Stomach (tissue), 9 donors: ENCODE results near the gene FRYL. TPM values are rescaled to one million over a fixed set of nuclear protein-coding genes. Genes with fewer than 3 reads are reported as not detected.

ENCODE experiments used
- DNase-seq, 2 donors: peaks; one replicate each; pipeline versions ENCODE4 v3.0.0 to v3.0.0-alpha.2; 2013 to 2019
- H3K27ac ChIP-seq, 5 donors: fragments of 200-600 bp in 4 of 5; sonication (generic) in 4 of 5; one replicate each; pipeline ENCODE4 v1.5.1; 2013 to 2019; ENCODE audit warnings: mild to moderate bottlenecking in 1 of 5, moderate library complexity in 1 of 5
- H3K27me3 ChIP-seq, 3 donors: fragments of 200-600 bp; sonication (generic); one replicate each; pipeline ENCODE4 v1.5.1; 2017 to 2019; ENCODE audit warnings: mixed run types in 1 of 3
- H3K36me3 ChIP-seq, 4 donors: fragments of 200-600 bp; sonication (generic); 1 replicate in 3 of 4; 2 replicates in 1 of 4; pipeline ENCODE4 v1.5.1; 2016 to 2019
- H3K4me1 ChIP-seq, 4 donors: fragments of 200-600 bp; sonication (generic); one replicate each; pipeline ENCODE4 v1.5.1; 2016 to 2019
- H3K4me3 ChIP-seq, 4 donors: fragments of 200-600 bp; sonication (generic) in 3 of 4; one replicate each; pipeline ENCODE4 v1.5.1; 2016 to 2019; ENCODE audit warnings: mild to moderate bottlenecking in 1 of 4
- H3K9me3 ChIP-seq, 4 donors: fragments of 200-600 bp; sonication (generic); one replicate each; pipeline ENCODE4 v1.5.1; 2016 to 2019
- EP300 ChIP-seq: sonication (generic); formaldehyde crosslinking; IDR thresholded peaks from one replicate; pipeline ENCODE4 v1.6.1; 2017; ENCODE audit warnings: antibody characterized with exemption
- POLR2A ChIP-seq, 4 donors: fragments of 450-650 bp; IDR thresholded peaks; one replicate each; pipeline ENCODE4 v1.6.1; 2016; ENCODE audit warnings: antibody characterized with exemption in 4 of 4, control low read depth in 2 of 4, mild to moderate bottlenecking in 1 of 4, moderate library complexity in 1 of 4
- POLR2AphosphoS5 ChIP-seq, 3 donors: sonication (generic); formaldehyde crosslinking; IDR thresholded peaks; one replicate each; pipeline ENCODE4 v1.6.1; 2016; ENCODE audit warnings: antibody characterized with exemption in 3 of 3
- WGBS, 5 donors: extraction: QIAGEN DNeasy Blood & Tissue Kit in 3 of 5; methylation state at CpG; one replicate each; pipeline versions ENCODE4 v1.1.5 to v1.1.7; 2013 to 2018; 5-methylcytosine and 5-hydroxymethylcytosine counted together
- intact Hi-C: fragments of 100-400 bp; cut with DNase I; formaldehyde crosslinking; loops from one replicate; pipeline ENCODE4 v1.15.1; 2023; ENCODE audit warnings: low total_unique reads
- polyA plus RNA-seq, 3 donors: library from polyadenylated mRNA; stranded (reverse); fragments of 200-250 nt; gene quantifications; one replicate each; pipeline ENCODE4 v1.2.3, GENCODE V29; 2013
- total RNA-seq, 5 donors: library from RNA; depleted of rRNA; stranded (reverse); fragments of >200 nt; gene quantifications; one replicate each; pipeline versions ENCODE4 v1.1.0 to v1.2.3, GENCODE V29; 2014 to 2016
- TF ChIP-seq, protein P1 (sequence below), 7 experiments: fragments of 450-650 bp in 4 of 7; fragments of 200-600 bp in 3 of 7; sonication (generic) in 3 of 7; IDR thresholded peaks; one replicate each; pipeline ENCODE4 v1.5.1; 2016 to 2019; ENCODE audit warnings: antibody characterized with exemption in 7 of 7, control low read depth in 2 of 7, mild to moderate bottlenecking in 1 of 7
- donor health status: healthy with polysubstance abuse.
- donor health status: Bipolar disorder and iron deficiency.
- donor health status: healthy.

FRYL gene
- total and polyA plus RNA-seq, 8 donors, result 6.4 to 697 (median 67.0) TPM

DNA sequence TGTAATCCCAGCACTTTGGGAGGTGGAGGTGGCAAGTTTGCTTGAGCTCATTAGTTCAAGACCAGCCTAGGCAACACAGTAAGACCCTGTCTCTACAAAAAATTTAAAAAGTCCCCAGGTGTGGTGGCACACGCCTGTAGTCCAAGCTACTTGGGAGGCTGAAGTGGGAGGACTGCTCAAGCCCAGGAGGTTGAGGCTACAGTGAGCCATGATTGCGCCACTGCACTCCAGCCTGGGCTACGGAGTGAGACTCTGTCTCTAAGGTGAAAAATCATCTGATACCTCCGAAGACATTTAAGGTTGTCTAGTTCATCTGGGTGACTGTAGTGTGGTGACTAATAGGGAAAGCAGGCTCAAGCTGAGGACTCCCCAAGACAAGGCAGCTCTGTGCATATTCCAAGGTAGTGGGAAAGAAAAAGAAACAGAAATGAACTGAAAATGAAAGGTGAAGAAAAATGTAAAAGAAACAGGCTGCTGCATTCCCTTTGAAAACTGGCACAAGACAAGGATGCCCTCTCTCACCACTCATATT is 23.3 kb downstream of the FRYL start:
- Histone ChIP-seq H3K4me1 (peaks cover 4 to 23% (median 12%) of the 10 kb centered on the region in 4 donors), H3K9me3 (no peaks in the 10 kb centered on the region), H3K36me3 (peaks cover 0 to 6% (median 0%) of the 10 kb centered on the region in 4 donors), H3K27ac (no peak overlapping the region), H3K27me3 (no peaks in the 10 kb centered on the region), H3K4me3 (no peak overlapping the region)
- TF ChIP-seq, protein P1, sequence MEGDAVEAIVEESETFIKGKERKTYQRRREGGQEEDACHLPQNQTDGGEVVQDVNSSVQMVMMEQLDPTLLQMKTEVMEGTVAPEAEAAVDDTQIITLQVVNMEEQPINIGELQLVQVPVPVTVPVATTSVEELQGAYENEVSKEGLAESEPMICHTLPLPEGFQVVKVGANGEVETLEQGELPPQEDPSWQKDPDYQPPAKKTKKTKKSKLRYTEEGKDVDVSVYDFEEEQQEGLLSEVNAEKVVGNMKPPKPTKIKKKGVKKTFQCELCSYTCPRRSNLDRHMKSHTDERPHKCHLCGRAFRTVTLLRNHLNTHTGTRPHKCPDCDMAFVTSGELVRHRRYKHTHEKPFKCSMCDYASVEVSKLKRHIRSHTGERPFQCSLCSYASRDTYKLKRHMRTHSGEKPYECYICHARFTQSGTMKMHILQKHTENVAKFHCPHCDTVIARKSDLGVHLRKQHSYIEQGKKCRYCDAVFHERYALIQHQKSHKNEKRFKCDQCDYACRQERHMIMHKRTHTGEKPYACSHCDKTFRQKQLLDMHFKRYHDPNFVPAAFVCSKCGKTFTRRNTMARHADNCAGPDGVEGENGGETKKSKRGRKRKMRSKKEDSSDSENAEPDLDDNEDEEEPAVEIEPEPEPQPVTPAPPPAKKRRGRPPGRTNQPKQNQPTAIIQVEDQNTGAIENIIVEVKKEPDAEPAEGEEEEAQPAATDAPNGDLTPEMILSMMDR (IDR thresholded peaks at IDR 0.05), result no peak
- TF ChIP-seq EP300 (no peak), POLR2A (IDR thresholded peaks at IDR 0.05) (no peak)
- no peak for DNase-seq
- WGBS, 5 donors, result 74 to 97% (median 86%) methylated on average over 4 of the region's 4 CpGs
- intact Hi-C loops, result no loop called here

DNA sequence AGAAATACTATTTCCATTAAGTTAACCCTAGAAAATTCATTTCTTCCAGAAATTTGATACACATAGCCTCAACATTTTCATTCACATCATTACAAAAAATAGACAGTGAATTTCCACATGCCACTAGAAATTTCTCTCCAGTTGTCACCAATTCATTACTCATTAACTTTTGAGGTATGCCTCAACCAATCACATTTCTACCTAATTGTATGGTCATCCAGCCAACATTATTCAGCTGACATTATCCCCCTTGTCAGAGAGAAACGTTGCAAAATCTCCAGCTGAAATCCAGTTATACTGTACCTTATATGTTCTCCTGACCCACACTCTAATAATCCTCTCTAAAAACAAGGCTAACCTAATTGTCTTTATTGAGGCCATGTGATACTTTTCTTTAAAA is 24.8 kb downstream of the FRYL start:
- TF ChIP-seq, protein P1 (IDR thresholded peaks at IDR 0.05), result no peak
- TF ChIP-seq EP300, result no peak
- TF ChIP-seq POLR2A (IDR thresholded peaks at IDR 0.05), result no peak
- TF ChIP-seq POLR2AphosphoS5 (IDR thresholded peaks at IDR 0.05), result no peak
- 30 to 46% (median 39%) methylated on average over 1 of the region's 1 CpG for WGBS, 5 donors
- no peak for DNase-seq
- Histone ChIP-seq H3K4me1 (peaks cover 4 to 30% (median 12%) of the 10 kb centered on the region in 4 donors), H3K9me3 (no peaks in the 10 kb centered on the region), H3K4me3 (no peak overlapping the region), H3K27ac (no peak overlapping the region), H3K36me3 (peaks cover 0 to 6% (median 0%) of the 10 kb centered on the region in 4 donors), H3K27me3 (no peaks in the 10 kb centered on the region)
- intact Hi-C loops, result no loop called here

DNA sequence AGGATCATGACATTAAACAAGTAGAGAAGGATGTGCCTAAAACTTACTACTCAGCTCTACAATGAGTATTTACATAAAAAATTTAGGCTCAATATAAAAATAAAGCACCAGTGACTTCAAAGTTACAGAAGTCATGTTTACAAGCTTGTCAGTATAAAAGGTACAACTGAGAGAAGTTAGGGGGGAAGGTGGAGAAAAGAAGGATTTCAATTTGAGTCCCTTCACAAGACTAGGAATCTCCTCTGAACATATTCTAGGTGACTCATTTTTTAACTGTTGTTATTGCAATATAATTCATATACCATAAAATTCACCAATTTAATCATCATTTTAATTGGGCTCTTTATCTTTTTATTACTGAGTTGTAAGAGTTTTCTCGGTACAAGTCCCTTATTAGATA is 26.9 kb downstream of the FRYL start:
- WGBS, 5 donors, result 43 to 80% (median 72%) methylated on average over 1 of the region's 1 CpG
- H3K4me3 ChIP-seq, result no peak overlapping the region

DNA sequence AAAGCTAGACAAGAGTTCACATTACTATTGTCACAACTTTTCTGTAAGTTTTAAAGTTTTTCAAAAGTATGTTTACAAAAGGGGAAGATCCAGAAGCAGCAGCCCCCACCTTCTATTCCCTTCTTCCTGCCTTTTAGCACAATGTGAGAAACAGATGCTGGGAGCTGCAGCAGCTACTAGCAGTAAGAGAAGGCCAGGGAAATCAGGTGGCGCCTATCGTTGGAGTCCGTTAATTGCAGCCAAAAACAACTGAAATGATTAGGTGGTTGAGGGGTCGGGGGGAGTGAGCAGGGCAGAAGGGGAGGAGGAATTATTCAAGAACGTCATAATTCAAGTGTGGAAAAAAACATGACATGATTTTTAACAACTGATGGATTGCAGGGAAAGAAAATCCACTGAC is 27.4 kb downstream of the FRYL start:
- H3K9me3 ChIP-seq, result no peaks in the 10 kb centered on the region
- intact Hi-C loops, result no loop called here
- TF ChIP-seq POLR2AphosphoS5 (IDR thresholded peaks at IDR 0.05) (no peak), POLR2A (IDR thresholded peaks at IDR 0.05) (no peak), EP300 (no peak)
- TF ChIP-seq, protein P1 (IDR thresholded peaks at IDR 0.05), result no peak
- H3K27me3 ChIP-seq, result no peaks in the 10 kb centered on the region
- peaks cover 4 to 46% (median 18%) of the 10 kb centered on the region in 4 donors for H3K4me1 ChIP-seq
- no peak overlapping the region for H3K4me3 ChIP-seq
- no peaks in the 10 kb centered on the region for H3K36me3 ChIP-seq
- DNase-seq, result peak in 1 of 2 donors; percentile 27
- WGBS, 5 donors, result 43 to 55% (median 48%) methylated on average over 5 of the region's 5 CpGs
- H3K27ac ChIP-seq, result no peak overlapping the region

More for the DNA sequence above, 26.9 kb downstream of the FRYL start:
- no peaks in the 10 kb centered on the region for H3K9me3 ChIP-seq
- no peak overlapping the region for H3K27ac ChIP-seq
- no peak for DNase-seq
- intact Hi-C loops, result no loop called here
- no peaks in the 10 kb centered on the region for H3K36me3 ChIP-seq
- peaks cover 4 to 46% (median 18%) of the 10 kb centered on the region in 4 donors for H3K4me1 ChIP-seq
- H3K27me3 ChIP-seq, result no peaks in the 10 kb centered on the region
- TF ChIP-seq POLR2AphosphoS5 (IDR thresholded peaks at IDR 0.05) (no peak), EP300 (no peak), POLR2A (IDR thresholded peaks at IDR 0.05) (no peak)
- TF ChIP-seq, protein P1 (IDR thresholded peaks at IDR 0.05), result no peak
